HUDEP-2 (cell line): Measurements from ENCODE around the gene TRPM4.
"Not testable (repeated sequence)": the region's sequence is repeated elsewhere in the genome, so short reads cannot be mapped to it uniquely, and the experiment has no call there.

Experiments
- DNase-seq, 76 experiments: peaks; one replicate each; lab custom pipeline; 2025; ENCODE audit not compliant: unreplicated experiment in 76 of 76; lab: John Stamatoyannopoulos, UW

TRPM4 gene

GRCh38 chr19:49126575-49126974, 31.0 kb upstream of the TRPM4 start:
- DNase-seq, result no peak

DNA sequence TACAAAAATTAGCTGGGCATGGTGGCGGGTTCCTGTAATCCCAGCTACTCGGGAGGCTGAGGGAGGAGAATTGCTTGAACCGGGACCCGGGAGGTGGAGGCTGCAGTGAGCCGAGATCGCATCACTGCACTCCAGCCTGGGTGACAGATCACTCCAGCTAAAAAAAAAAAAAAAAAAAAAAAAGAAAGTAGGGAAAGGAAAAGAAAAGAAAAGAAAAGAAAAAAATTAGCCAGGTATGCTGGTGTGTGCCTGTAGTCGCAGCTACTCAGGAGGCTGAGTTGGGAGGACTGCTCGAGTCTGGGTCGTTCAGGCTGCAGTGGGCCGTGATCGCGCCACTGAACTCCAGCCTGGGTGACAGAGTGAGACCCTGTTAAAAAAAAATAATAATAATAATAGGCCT, 30.4 kb upstream of the TRPM4 start:
- DNase-seq, result not testable (repeated sequence)

DNA sequence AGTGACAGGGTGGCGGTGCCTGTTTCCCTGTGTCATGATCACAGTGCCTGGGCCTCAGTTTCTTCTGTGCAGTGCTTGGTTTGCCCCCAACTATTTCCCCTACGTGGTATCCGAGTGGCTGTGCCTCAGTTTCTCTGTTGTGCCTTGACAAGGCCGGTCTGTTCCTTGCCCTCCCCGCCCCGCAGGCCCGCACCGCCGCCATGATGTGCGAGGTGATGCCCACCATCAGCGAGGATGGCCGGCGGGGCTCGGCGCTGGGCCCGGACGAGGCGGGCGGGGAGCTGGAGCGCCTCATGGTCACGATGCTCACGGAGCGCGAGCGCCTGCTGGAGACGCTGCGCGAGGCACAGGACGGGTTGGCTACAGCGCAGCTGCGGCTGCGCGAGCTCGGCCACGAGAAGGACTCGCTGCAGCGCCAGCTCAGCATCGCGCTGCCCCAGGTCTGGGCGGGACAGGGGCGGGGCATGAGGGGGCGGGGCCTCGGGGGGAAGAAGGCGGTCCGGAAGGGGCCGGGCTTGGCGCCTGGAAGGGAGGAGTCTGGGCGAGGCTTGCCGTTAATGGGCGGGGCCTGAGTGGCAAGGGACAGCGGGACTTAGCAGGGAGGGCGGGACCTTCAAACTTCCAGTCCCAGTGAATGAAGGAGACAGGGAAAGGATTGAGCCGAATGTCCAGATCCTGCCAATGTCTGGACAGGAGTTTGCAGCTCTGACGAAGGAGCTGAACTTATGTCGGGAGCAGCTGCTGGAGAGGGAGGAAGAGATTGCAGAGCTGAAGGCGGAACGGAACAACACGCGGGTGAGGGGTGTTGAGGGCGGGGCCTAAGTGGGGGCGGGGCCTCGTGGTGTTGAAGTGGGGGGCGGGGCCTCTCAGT, 29.7 kb upstream of the TRPM4 start:
- DNase-seq, result peak in 75 of 76 experiments; percentile 76 to 100 (median 98)

DNA sequence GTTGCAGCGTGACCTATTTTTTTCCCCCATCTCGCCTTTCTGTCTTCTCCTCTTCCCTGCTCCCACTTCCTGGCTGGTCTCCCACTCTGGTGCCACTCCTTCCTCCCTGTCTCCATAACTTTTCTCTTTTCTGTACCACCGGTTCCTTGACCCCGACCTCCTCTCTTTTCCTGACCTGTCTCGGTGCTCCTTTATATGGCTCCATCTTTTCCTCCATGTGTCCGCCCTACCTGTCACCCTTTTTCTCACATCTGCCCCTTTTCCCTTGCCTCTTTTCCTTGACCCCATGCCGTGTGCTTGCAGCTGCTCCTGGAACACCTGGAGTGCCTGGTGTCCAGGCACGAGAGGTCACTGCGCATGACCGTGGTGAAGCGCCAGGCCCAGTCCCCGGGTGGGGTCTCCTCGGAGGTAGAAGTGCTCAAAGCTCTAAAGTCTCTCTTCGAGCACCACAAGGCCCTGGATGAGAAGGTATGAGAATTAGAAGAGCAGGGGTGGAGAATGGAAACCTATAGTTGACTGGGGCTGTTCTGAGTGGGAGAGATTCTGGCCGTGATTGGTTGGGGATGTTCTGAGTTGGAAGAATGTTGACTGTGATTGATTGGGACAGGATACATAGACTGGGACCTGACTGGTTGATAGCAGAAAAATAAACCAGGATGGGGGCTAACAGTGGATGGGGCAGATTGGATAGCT, 28.9 kb upstream of the TRPM4 start:
- no peak for DNase-seq

GRCh38 chr19:49129238-49129583, 28.4 kb upstream of the TRPM4 start:
- peak in 12 of 76 experiments; percentile 8 to 47 (median 28) for DNase-seq

DNA sequence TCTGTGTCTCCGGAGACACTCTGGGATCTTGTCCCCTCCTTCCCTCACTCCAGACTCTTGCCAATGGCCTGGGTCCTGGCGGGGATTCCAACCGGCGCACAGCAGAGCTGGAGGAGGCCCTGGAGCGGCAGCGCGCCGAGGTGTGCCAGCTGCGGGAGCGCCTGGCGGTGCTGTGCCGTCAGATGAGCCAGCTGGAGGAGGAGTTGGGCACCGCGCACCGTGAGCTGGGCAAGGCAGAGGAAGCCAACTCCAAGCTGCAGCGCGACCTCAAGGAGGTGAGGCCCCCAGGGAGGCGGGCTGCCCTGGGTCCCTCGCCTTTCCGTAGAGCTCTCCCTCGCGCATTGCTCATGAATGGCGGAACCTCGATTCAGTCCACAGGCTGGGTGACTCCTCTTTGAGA, 27.3 kb upstream of the TRPM4 start:
- DNase-seq, result no peak

DNA sequence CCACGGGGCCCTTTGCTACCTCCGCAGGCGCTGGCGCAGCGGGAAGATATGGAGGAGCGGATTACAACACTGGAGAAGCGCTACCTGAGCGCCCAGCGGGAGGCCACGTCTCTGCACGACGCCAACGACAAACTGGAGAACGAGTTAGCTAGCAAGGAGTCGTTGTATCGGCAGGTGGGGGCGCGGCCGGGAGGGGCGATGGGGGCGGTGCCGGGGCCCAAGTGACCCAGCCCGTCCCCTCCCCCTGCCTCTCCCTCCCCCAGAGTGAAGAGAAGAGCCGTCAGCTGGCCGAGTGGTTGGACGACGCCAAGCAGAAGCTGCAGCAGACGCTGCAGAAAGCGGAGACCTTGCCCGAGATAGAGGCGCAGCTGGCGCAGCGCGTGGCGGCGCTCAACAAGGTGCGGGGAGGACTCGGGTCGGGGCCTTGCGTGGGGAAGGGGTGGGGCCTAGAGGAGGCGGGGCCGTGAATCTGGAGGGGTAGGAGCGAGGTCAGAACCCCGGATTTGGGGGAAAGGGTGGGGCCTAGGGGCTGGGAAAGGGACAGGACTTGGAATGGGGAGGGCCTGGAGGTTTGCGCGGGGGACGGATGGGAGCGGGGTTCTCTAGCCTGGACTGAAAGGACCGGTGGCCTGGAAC, 24.5 kb upstream of the TRPM4 start:
- DNase-seq, result no peak

- DNase-seq, result peak in 30 of 76 experiments; percentile 16 to 61 (median 36)
Observed at GRCh38 chr19:49133621-49134454, 23.8 kb upstream of the TRPM4 start.

DNA sequence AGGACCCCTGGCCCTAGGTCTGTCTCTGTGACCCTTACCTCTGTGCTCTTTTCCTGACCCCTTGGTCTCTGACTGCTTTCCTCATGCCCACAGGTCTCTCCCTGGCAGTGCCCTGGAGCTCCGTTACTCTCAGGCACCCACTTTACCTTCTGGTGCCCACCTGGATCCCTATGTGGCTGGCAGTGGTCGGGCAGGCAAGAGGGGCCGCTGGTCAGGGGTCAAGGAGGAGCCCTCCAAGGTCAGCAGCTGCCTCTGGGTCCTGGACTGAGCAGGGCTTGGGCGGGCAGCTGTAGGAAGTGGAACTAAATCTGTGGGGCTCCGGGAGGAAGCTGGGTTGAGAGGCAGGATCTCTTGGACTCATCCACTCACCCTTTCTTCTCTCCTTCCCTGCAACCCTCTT, 21.9 kb upstream of the TRPM4 start:
- no peak for DNase-seq

GRCh38 chr19:49136771-49137171, 20.8 kb upstream of the TRPM4 start:
- DNase-seq, result no peak

GRCh38 chr19:49140951-49141350, 16.6 kb upstream of the TRPM4 start:
- no peak for DNase-seq

DNA sequence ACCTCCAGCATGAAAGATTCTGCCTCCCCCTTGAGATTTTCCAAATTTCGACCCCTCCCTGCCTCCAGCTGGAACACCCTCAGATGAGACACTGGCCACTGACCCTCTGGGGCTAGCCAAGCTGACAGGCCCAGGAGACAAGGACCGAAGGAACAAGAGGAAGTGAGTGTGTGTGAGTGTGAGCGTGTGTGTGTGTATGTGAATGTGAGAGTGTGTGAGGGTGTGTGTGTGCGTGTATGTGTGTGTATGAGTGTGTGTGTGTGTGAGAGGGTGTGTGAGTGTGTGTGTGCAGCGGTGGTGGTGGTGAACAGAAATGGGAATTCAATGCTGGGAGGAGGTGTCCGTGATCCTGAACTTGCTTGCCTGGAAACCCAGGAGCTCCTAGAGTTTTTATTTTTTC, 16.2 kb upstream of the TRPM4 start:
- no peak for DNase-seq

DNA sequence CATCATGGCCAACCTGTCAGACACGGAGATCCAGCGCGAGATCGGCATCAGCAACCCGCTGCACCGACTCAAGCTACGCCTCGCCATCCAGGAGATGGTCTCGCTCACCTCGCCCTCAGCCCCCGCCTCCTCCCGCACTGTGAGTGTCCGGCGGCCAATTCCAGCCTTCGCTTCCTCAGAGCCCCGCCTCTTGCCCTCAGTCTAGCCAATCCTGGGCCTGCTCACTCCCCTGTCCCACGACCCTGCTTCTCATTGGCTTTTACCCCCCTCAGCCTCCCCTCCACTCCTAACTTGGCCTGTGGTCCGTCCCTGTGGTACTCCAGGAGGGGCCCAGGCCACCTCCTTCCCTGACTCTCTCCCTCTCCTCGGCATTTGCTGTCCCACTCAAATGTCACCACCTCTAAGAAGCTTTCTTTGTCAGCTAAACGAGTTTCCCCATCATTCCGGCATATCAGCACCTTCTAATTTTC, 14.7 kb upstream of the TRPM4 start:
- peak in 63 of 76 experiments; percentile 23 to 92 (median 72) for DNase-seq

DNA sequence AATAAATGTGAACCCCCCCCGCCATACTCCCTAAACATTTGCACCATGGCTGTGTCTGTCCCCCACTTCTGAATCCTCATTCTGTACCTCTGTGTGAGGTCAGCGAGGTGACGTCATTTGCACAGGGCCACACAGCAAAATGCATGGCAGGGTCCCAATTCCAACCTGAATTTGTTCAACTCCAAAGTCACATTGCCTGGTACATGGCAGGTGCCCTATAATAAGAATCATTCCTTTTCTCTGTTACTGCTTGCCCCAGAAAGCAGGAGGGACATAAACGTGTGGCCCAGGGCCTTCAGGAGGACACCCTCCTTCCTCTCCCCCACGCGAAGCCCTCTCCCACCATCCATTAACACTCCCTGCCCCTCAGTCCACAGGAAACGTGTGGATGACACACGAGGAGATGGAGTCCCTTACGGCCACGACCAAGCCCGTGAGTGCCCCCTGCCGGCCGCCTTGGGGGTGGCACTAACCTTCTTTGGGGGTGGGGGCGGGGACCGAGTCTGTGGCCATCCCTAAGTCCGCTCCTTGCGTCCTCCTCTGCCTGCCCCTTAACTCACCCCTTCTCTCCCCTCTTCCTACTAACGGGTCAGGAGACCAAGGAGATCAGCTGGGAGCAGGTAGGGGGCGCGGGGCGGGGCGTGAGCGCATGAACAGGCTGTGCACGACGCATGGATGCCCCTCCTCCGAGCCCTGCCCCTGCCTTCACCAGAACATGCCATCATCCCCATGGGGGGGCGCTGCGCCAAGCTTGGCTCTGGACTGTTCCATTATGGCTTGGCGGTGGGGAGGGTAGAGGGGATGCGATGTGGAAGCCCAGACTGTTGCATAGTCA, 11.8 kb upstream of the TRPM4 start:
- peak in 72 of 76 experiments; percentile 20 to 98 (median 78) for DNase-seq

- peak in 1 of 76 experiments; percentile 63 for DNase-seq
Observed at GRCh38 chr19:49146408-49146770, 11.2 kb upstream of the TRPM4 start.

DNA sequence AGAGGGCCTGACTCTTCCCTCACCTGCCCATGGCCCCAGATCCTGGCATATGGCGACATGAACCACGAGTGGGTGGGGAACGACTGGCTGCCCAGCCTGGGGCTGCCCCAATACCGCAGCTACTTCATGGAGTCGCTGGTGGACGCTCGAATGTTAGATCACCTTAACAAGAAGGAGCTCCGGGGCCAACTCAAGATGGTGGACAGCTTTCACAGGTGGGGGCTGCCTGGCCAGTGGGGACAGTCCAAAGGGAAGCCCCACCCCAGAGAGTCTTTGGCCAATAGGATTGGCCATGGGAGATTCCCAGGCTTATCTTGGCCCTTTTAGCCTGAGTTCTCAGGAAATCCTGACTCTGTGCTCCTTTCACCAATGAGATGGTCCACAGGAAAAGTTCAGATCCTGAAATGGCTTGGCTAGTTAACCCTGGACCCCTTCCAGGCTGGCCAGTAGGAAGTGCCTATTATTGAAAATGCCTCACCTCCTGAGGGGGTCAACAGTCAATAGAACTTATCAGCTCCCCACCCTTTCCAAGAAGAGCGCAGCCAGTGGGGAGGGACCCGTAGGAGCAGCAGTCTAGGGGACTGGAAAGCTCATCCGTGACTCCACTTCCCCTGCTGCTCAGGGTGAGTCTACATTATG, 9.4 kb upstream of the TRPM4 start:
- DNase-seq, result no peak

DNA sequence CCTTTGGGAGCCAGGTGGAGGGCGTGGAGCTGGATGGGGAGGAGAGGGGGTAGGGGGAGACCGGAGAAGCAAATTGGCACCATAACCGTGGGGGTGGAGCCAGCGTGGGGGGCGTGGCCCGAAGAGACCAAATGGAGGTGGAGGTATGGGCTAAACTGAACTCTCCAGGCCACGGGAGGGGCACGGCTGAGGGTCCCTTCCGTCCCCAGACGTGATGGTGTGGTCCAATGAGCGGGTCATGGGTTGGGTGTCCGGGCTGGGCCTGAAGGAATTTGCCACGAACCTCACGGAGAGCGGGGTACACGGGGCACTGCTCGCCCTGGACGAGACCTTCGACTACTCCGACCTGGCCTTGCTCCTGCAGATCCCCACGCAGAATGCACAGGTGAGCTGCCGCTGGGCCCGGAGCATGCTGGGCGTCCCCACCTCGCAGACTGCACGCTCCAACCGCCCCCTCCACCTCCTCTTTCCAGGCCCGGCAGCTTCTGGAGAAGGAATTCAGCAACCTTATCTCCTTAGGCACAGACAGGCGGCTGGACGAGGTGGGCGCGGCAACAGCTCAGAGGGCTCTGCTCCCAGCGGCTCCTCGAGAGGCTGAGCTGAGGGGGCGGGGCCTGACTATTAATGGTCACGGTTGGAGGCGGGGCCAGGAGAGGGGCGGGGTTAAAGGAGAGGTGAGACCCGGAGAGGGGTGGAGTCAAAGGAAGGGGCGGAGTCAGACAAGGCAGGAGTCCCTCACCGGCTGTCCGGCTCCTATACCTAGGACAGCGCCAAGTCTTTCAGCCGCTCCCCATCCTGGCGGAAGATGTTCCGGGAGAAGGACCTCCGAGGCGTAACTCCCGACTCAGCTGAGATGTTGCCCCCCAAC, 8.6 kb upstream of the TRPM4 start:
- DNase-seq, result peak; percentile 72 to 100 (median 100)

GRCh38 chr19:49149652-49150105, 7.9 kb upstream of the TRPM4 start:
- peak in 67 of 76 experiments; percentile 26 to 97 (median 68) for DNase-seq
